Measurements from ENCODE around the gene TNFRSF25. TPM values are rescaled to one million over a fixed set of nuclear protein-coding genes. Genes with fewer than 3 reads are reported as not detected.

Gene TNFRSF25
- total RNA-seq, 1 donor from 2014 or later: 52.0 TPM

- DNase-seq (ENCODE audit: low spot score) (no peak), ATAC-seq (no peak)
- intact Hi-C loops (cut with DNase I): no loop called here
These were observed 53.1 kb downstream of the TNFRSF25 start for GRCh38 chr1:6412896-6413295.

Small RNAs within 50 kb of the gene (microRNA-seq; reads per million reads assigned to microRNA genes)
- not detected for gene MIR4252

Other genes starting within 250 kb of the TNFRSF25 start
- 41.9 TPM for gene ICMT, start 230.2 kb downstream of the TNFRSF25 start, total RNA-seq
- gene HES3, start 222.0 kb downstream of the TNFRSF25 start, total RNA-seq: not detected
- gene GPR153, start 205.1 kb downstream of the TNFRSF25 start, total RNA-seq: 10.6 TPM
- gene ACOT7, start 72.4 kb downstream of the TNFRSF25 start, total RNA-seq: 11.9 TPM
- not detected for gene HES2, start 46.3 kb downstream of the TNFRSF25 start, total RNA-seq
- 14.4 TPM for gene ESPN, start 41.4 kb downstream of the TNFRSF25 start, total RNA-seq
- gene PLEKHG5, start 25.5 kb upstream of the TNFRSF25 start, total RNA-seq: 77.7 TPM
- 26.0 TPM for gene NOL9, start 88.3 kb upstream of the TNFRSF25 start, total RNA-seq
- not detected for gene TAS1R1, start 89.1 kb upstream of the TNFRSF25 start, total RNA-seq
- gene ZBTB48, start 113.8 kb upstream of the TNFRSF25 start, total RNA-seq: 28.9 TPM
- gene KLHL21, start 136.7 kb upstream of the TNFRSF25 start, total RNA-seq: 31.4 TPM
- 19.3 TPM for gene PHF13, start 147.6 kb upstream of the TNFRSF25 start, total RNA-seq
- gene THAP3, start 158.7 kb upstream of the TNFRSF25 start, total RNA-seq: 20.4 TPM
- gene DNAJC11, start 235.6 kb upstream of the TNFRSF25 start, total RNA-seq: 38.7 TPM

Measured in sciatic nerve (tissue), 2 donors.